GM12864 (cell line): ENCODE measurements around the gene MRPS27.

ENCODE experiments used
- DNase-seq: peaks from one replicate; pipeline ENCODE4 v3.0.0-alpha.2; 2011; ENCODE audit warnings: low read depth
- H3K4me3 ChIP-seq: 2 replicates; pipeline ENCODE4 v1.5.1; 2011; ENCODE audit warnings: mild to moderate bottlenecking, low read depth, low read length, control low read depth
- CTCF ChIP-seq: IDR thresholded peaks from 2 replicates; pipeline ENCODE4 v1.5.1; 2011; ENCODE audit warnings: low read depth, mild to moderate bottlenecking, moderate library complexity, low read length, control low read depth, inconsistent platforms; ENCODE audit errors: missing control alignments

The MRPS27 gene

GRCh38 chr5:72182686-72183085 is 137.4 kb downstream of the MRPS27 start:
- no peak for DNase-seq
- no peak overlapping the region for H3K4me3 ChIP-seq
- TF ChIP-seq CTCF, result no peak

DNA sequence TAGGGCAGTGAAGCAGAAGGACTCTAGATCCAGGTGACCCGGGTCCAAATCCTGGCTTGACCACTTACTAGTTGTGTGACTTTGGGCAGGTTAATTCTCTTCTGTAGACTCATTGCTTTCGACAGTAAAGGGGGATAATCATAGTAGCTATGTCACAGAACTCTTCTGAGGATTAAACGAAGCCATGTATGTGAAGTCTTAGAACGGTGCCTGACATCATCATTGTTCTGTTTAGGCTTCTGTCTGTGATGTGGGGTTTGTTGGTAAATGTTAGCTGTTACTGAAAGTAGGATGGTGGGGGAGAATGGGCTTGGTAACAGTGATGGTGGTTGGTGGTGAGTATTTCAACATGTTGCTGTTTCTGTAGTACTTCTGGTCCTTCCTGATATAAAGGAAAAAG is 139.1 kb downstream of the MRPS27 start:
- H3K4me3 ChIP-seq, result no peak overlapping the region
- no peak for DNase-seq
- TF ChIP-seq CTCF, result no peak

- H3K4me3 ChIP-seq, result no peak overlapping the region
- TF ChIP-seq CTCF, result no peak
- DNase-seq, result no peak
Measured at GRCh38 chr5:72179816-72180440, 140.1 kb downstream of the MRPS27 start.

DNA sequence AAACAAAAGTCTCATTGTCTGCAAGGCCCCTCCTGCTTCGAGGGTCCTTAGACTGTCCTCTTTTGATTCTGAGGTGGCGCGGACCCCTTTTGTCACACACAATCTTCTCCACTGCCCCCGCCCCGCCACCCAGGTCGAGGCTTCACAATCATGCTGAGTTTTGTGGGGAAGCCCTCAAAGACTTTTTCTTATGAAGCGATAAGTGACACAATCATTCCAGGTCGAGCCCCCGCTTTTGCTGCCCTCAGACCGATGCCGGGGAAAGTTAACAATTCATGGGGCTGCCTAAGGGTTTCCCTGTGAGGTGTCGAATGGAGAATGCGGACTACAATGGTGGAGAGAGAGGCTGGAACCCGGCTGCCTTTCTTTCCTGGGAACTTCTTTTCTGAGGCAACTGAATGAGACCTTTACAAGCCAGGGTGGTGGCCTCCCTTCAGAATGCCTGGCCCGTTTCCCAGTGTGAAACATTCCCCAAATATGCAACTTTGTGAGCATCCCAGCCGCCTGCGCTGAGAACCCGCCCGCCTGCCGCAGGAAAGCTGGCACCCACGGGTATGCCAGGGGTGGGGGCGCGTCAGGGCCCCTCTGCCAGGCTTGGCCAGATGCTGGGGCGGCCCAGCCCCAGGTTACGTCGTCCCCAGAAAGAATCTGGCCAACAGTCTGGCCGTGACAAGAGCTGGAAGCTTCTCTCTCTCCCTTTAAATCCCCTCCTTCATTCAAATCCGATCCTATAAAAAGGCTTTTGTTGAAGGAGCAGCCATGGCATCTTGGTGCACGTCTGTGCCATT is 140.8 kb downstream of the MRPS27 start:
- H3K4me3 ChIP-seq, result no peak overlapping the region
- TF ChIP-seq CTCF, result no peak

GRCh38 chr5:72177538-72177937 is 142.5 kb downstream of the MRPS27 start:
- DNase-seq, result no peak
- no peak for TF ChIP-seq CTCF
- no peak overlapping the region for H3K4me3 ChIP-seq

More for the DNA sequence above, 140.8 kb downstream of the MRPS27 start:
- no peak for DNase-seq

DNA sequence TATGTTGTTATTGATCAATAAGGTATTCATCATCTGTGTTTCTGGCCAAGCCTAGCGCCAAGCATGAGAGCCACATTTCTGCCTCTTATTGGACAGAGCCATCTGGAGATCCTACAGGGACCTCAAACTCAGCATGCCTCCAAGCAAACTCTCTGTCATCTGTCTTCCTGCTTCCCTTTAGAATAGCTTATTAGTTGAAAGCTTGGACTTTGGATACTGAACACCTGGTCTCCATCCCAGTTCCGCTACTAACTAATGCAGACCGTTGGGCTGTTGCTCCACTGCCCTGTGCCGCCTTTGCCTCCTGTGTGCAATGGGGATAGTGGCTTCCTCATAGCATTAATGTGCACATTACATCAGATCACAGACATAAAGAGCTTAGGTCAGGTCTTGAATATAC is 147.3 kb downstream of the MRPS27 start:
- no peak for TF ChIP-seq CTCF
- DNase-seq, result no peak
- H3K4me3 ChIP-seq, result no peak overlapping the region
